ENCODE results near the gene AFF3. TPM values are rescaled to one million over a fixed set of nuclear protein-coding genes. Genes with fewer than 3 reads are reported as not detected.

The AFF3 gene
- polyA plus RNA-seq, 1 donor: 3.5 TPM

DNA sequence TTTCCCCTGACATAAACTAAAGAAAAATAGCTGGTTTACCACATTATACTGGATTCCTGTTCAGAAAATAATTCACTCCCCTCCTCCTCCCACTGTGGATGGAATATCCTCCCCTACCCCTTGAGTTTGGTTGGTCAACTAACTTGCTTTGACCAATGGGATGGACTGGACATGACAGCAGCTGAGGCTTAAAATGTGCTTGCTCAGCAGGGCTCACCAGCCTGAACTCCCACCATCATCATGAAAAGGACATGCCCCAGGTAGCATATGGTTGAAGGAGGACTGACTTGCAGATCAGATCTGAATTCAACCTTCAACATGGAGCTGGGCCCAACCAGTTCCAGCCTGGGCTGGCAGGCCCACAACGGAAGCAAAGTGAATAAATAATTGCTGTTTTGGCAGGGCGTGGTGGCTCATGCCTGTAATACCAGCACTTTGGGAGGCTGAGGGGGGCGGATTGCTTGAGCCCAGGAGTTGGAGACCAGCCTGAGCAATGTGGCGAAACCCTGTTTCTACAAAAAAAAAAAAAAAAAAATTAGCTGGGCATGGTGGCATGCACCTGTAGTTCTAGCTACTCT, 284.4 kb downstream of the AFF3 start:
- no peak for DNase-seq (ENCODE audit: low read depth)

DNA sequence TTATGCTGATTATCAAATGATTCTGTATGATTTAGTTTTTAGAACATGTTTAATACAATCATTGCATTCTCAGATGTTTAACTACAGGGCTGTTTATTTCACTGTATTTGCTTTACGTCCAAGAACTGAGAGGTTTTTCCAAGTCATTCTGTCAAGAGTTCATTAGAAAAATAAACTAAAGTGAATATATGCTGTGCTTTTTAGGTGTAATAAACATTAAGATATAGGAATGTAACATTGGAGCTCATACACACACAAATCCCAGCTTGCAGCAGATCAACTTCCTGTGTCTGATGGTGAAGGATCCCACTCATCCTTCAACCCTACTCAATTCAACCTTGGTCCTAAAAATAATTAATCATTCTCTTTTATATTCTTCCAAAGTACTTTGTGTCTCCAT, 285.0 kb downstream of the AFF3 start:
- DNase-seq (ENCODE audit: low read depth): no peak

DNA sequence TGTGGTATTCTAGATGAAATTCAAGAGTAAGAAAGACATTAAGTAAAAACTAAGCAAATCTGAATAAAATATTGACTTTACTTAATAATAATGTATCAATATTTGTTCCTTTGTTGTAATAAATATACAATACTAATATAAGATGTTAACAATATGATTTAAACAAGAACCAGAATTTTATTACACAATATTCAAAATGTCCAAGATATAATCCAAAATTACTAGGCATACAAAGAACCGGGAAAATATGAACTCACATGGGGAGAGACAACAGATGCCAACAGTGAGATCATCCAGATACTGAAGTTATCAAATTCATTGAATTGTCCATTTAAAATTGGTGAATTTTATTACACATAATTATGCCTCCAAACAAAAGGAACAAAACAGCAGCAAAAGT, 286.3 kb downstream of the AFF3 start:
- DNase-seq (ENCODE audit: low read depth): no peak

DNA sequence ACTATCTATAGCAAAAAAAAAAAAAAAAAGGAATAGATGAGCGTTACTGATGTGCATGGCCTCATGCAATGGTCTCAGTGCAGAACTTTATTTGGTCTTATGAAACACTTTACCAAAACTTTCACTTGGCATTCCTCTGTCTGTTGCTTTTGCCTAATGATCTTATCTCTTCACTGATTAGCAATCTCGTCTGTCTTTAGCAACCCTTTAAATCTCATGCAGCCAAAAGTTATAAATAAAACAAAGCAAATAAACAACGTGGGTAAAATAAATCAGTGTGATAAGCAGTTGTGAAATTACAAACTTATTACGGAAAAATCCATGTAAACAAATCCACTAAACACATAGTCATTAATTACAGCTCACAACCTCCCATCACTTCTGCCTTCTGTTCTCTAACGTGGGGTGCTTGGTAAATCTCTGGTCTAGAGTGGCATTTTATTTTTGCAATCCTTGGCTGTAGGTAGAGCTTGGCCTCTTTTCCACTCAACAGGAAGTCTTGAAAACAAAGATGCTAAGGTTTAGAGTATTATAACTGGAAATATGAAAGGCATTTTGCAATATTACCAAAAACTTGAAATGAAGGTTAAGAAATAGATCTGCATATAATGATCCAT, 288.0 kb downstream of the AFF3 start:
- no peak for DNase-seq (ENCODE audit: low read depth)

DNA sequence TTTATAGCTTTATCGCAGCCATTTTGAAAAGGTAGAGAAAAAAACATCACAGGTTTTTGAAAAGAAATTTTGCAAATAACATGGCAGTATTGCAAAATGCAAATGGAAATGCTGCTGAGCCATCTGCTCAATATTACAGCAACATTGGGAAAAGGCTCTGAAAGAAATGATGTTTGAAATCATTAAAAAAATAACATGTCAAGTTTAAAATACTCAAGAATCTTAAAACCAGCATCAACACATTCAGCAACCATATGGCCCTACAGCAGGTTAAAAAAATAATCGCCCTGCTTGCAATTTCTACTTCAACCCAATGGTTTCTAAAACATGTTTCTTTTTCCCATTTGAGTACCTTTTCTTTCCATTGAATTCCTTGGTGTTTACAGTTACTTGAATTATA, 289.4 kb downstream of the AFF3 start:
- DNase-seq (ENCODE audit: low read depth): no peak

DNA sequence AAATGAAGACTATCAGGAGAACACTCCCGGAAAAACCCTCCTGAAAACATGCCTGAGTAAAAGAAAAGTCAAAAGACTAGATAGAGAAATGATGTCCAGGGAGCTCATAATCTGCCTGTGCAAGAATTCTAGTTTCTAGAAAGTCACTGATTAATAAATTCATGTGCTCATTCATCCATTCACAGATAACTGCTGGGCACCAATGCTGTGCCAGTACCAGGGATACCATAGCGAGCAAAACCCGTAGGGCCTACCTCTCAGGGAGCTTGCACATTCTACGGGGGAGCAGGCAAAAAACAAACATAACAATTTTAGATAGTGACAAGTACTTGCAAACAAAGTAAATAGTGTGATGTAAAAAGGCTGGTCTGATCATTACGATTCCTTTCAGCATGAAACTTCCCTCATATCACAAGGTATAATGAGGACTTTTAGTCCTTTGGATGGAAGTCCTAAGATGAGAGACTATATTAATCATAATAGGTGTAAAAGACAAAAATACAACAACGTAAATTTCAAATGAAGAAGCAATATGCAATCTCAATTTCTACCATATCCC, 289.9 kb downstream of the AFF3 start:
- no peak for DNase-seq (ENCODE audit: low read depth)

DNA sequence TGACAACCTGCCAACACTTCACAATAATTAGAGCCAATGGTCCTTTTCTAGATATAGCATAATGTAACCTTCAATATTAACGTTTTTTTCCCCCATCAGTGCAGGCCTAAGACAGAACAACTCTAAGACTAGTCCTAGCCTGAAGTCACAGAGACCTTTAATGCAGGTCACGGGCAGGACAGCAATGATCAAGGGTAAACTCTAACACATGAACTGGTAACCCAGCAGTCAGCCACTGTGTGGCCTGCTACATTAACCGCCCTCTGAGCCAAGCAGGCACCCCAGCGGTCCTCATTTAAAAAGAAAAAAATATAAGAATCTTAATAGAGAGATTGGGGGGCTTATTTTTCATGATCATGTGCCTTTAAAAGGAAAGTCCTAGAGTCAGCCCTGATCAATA, 290.6 kb downstream of the AFF3 start:
- DNase-seq (ENCODE audit: low read depth): no peak

DNA sequence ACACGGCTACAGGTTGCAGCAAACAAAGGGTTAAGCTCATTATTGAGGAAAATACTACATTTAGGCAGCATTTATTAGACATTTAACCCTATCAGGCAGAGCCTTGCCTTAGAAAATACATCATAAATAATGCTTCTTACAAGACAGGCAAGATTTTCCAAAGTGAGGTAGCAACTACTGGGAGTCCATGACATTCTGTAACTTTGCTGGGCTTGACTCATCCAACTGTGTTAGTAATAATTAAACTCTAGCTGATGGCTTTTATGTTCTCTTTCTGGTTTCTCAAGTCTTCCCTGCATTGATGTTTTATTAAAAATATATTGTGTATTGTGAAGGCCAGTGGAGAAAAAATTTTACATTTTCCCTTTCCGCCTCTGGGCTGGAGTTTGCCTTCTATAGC, 291.3 kb downstream of the AFF3 start:
- DNase-seq (ENCODE audit: low read depth): no peak

DNA sequence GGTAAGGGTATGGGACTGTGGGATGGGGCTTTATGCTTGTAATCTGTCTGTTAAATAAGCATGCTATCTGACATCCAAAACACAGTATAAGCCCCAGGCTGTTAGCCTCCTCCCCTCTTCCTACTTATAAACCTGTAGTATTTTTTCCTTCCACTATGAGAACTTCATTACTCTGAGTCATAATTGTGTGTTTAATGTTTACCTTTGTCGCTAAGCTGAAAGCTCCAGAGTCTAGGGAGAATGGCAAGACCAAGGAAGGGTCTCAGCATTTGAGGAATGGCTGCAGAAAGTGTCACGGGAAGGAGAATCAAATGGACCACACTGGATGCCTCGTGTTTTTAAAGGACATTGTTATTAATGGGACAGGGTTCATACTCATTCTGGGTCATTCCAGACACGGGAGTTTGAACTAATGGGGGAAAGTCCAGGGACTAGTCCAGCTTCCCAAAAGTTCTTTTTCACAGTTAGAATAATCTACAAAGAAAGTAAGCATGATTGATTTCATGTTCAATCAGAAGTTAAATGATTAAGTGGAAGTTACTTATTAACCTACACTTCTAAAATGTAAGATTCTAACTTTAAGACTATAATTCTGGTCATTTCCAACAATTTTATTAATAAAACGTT, 292.2 kb downstream of the AFF3 start:
- no peak for DNase-seq (ENCODE audit: low read depth)

DNA sequence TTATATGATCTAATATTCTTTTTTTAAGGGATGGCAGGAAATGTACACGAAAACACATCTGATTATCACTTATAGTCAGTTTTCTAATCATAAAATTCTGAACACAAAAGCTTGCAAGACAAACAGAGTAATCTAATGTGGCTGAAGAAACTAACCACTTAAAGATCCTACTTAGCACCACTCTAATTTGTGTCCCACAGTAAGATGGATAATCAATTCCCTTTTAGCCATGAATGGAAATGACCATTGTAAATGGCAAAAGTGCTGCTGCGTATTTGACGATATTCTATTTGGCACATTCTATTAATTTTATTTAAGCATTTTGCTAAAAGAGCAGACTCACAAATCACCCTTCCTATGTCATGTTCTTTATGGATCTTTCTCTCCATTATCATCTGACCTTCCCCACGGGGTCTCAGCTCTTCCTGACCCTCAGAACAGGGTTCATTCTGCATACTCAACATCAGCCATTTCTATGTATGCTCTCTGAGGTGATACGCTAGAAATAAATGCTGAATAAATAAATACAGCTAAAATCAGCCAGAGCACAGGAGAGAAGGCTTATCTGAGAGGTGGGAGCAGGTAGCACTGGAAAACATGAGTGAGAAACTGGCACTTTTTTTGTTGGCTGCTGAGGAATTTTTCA, 295.8 kb downstream of the AFF3 start:
- no peak for DNase-seq (ENCODE audit: low read depth)

DNA sequence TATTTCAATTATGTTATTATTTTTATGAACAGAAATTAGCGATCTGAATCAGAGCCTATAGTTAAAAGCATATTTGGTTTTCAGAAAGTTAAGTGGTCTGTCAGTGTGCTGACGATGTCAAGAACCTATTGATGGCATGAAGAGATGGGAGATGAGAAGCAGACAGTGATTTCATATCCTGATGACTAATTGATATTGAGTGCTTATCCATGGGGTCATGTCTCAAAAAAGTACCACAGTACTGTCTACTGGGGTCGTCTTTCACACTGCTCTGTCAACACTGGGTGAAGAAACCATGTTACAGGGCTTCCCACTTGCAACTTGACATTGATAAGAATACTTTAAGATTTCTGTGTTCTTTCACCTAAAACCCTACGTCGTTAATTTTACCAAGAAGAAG, 297.1 kb downstream of the AFF3 start:
- no peak for DNase-seq (ENCODE audit: low read depth)

DNA sequence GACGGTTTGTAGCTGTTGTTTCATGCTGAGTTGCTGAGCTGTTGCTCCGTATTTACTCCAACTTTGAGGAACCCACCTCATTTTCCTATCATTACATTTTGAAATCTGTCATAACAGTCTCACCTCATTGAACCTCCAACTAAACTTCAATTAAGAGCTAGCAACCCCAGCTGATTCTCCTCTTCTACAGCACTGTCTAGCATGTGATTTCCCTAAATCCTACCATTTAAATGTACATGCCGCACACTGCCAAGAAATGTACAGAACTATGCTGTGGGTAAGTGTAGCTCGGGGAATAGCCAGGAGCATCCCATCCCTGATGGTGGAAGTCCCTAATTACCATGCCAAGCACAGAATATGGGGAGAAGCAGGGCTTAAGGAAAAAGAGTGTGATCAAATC, 299.9 kb downstream of the AFF3 start:
- DNase-seq (ENCODE audit: low read depth): no peak

DNA sequence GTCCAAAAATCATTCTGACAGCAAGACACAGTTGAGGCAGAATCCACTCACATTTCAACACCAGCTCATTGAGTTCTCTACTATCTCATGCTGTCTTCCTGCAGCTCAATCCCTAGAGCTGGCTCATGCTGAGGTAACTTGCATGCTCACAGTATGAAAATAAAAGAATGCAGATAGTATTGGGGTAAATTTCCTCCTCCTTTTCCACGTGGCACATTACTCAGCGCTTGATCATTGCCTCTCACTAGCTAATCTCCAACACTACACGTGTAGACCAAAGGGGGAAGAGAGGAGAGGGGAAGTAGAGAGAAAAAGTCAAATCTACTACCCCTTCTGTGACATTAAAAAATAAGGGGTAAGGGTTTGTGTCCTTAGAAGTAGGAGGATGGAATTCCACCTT, 300.6 kb downstream of the AFF3 start:
- no peak for DNase-seq (ENCODE audit: low read depth)

DNA sequence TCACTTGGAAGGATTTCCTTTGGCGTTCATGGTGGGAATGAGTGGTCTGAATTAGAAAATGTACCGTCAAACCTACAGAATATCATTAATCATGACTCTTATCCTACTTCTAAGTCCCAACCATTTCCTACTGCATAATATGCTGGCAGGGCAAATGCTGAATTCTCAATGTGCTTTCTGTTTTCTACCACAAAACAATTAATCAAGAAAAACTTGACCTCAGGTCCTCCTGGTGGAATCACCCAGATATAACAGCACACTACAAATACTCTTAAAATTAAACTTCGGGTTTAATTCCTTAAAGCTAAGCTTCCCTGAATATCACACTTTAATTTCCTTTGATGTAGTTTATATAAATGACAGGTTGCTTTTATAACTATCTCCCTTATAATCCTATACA, 301.6 kb downstream of the AFF3 start:
- DNase-seq (ENCODE audit: low read depth): no peak

DNA sequence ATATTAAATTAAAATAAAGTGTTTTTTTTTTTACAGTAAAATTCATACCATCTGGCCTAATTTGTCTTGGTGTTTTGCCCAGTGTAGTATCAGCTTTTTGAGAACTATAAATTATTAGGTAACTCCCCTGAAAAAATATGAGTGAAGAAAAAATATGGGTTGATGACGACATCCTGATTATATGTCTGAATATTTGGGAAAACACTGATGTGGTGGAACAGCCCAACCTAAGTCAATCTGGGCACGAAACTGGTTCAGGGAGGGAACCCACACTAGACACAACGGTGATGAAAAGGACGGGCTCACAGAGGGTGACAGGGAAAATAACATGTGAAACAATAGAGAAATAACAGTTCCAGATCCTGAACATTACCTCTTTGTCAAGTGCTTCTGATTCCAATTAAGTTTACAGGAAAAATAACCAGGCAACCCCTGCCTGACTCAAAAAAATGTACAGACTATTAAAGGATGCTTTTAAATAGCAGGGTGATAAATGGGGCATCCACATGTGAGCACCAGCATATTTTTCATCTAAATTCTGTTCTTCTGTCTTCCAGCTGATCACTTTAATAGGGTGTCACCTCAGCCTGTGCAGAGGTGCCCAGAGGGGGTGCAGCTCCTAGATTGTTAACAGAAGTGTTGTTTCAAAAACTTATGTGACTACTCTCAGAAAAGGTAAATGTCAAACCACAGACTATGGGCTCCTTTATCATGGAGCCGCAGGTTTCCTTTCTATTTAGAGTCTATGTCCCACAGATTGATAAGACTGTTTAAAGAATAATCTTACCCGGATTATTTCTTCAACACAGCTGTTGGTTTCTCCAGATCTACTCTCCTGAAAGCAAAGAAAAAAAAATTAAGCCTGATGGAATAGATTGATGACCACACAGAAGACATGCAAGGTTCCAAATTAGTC, 305.4 kb downstream of the AFF3 start:
- DNase-seq (ENCODE audit: low read depth): no peak

DNA sequence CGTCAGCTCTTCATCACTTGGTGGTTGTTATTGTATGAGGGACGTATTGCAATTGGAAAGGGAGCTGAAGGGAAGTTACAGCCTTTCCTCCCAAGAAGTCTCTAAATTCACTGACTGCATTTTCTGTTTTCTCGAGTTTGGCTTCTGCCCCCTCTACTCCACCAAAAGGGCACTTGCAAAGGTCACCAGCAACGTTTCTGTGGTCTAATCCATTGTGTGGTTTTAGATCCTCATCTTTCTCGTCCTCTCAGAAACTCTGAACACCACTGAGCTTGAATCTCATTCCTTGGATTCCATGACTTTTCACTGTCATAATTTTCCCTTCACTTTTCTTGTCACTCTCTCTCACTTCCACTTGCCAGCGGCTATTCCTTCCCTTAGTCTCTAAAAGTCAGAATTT, 308.0 kb downstream of the AFF3 start:
- no peak for DNase-seq (ENCODE audit: low read depth)

DNA sequence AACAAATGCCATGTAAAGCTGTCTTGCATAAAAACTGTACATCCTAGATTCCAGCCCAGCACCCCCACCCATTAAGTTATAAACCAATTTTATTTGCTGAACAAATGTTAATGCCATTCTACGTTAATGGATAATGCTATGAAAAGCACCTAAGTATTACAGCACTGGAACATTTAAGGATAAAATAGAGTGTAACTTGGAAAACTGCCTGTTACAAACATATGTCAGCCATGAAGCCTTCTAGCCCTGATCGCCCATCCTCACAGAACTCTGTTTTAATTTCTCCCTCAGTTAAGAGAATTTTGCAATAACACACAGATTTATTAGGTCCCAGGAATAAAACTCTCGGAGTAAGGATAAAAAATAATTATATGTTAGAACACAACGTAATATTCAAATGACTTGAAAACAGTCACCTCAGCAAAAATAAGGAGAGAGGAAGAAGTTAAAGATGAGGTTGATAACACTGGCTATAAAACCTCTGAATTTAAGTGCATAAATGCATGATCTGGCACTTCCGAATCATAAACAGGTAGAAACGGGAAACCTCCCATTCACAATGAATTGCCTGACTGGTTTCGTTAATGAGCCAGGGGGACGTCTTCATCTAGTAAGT, 308.7 kb downstream of the AFF3 start:
- DNase-seq (ENCODE audit: low read depth): no peak

DNA sequence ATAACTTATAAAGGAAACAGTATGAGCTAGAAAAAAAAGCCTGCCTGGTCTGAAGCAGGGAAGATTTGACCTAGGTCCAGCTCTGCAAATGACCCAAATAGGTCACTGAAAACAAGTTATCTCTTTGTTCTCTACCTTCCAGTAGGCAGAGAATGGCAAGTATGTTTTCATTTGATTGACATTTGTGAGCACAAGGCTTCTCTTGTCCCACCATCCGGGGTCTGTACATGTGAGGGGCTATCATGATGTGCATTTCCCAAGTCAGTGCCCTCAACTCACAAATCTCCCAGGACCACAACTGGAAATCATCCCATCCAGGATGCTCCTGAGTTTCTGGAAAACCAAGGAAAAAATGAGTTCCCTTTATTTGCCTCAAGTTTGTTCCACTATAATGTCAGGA, 309.5 kb downstream of the AFF3 start:
- DNase-seq (ENCODE audit: low read depth): no peak

DNA sequence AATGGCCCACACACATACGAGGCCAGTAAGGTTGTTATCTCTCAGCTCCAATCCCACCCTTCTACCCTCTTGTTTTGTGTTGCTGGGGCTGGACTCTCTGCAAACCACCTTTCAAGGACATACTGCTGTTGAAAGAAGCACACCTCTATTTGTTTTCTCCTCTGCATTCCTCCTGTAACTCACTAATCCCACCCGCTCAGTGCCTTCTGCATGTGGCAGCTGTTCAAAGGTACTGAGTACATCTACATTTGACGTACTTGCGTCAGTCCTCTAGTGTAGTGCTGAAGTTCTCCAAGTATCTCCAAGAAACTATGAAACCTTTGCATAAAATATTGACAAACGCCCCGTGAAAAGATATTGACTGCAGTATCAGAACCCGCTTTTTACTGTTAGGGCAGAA, 310.6 kb downstream of the AFF3 start:
- DNase-seq (ENCODE audit: low read depth): no peak

DNA sequence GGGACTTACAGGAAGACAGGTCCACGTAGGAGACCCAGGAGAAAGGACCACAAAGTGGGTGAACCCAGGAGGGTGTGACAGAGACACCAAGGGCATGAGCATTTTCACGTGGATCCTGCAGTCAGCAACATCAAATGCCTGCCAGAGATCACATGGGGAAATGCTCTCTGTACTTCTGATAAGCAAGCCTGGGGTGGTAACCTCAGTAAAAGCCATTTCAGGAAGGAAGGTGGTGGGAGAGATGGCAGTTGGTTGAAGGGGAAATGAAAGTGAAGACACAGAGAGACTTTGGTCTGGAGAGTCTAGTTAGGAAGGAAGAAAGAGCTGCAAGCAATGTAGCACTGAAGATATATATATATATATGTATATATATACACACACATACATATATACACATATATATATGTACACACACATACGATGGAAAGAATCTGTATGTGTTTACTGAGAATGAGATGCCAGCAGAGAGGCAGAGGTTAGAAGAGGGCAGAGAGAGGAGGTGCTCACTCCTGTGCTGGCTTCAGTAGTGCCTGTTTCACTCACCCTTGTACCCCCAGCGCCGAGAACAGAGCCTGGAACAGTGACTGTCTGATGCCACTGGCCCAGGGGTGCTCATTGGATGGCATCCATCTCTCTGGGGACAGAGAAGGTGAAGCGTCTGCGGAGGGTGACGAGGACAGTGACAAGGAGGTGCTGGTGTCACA, 314.9 kb downstream of the AFF3 start:
- DNase-seq (ENCODE audit: low read depth): peak; percentile 6

DNA sequence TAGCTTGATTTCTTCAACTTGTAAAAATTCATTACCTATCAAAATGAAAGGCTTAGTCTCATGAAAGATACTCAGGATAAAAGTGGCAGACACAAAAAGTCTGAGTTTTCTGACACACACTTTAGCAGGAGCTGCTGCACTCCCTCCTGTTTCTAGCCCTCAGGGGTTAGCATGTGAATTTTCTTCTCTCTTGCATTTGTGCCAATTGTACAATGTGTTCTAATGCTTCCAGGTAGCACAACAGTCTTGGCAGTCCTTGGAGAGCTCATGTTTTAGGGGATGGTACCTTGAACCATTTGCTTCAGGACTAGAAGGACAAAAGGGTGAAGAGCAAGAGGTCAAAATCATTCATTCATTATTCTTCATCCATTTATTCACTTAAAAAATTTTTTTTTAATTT, 316.8 kb downstream of the AFF3 start:
- no peak for DNase-seq (ENCODE audit: low read depth)

Measured in forelimb muscle (tissue), 1 donor.